ENCODE measurements around the gene RNF13.
"Not testable (repeated sequence)": the region's sequence is repeated elsewhere in the genome, so short reads cannot be mapped to it uniquely, and the experiment has no call there.

DNA sequence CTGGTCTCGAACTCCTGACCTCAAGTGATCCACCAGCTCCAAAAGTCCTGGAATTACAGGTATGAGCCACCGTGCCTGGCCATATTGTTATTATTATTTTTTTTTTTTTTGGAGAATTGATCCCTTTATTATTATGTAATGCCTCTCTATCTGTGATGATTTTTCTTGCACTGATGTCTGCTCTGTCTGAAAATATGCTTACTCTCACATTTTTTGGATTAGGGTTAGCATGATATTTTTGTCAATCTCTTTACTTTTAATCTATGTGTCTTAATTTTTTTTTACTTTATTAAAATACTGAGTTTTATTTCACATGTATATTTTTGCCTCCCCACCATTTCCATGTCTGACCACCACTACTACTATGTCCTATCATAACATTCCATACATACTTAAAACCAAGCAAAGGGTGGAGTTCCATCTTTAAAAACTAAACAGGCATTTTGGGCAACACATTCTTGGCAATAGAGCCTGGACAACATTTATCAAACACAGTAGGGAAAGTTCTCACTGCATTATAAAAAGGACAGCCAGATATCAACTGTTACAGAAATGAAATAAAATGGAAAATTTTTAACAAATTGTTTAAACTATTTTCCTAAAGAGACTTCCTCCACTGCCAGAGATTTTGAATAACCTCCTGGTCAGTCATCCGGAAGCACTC is 125.5 kb downstream of the RNF13 start:
- TF ChIP-seq EZH2 (IDR thresholded peaks at IDR 0.05; ENCODE audit: borderline replicate concordance, low read length), result not testable (repeated sequence)
- TF ChIP-seq, protein P1, sequence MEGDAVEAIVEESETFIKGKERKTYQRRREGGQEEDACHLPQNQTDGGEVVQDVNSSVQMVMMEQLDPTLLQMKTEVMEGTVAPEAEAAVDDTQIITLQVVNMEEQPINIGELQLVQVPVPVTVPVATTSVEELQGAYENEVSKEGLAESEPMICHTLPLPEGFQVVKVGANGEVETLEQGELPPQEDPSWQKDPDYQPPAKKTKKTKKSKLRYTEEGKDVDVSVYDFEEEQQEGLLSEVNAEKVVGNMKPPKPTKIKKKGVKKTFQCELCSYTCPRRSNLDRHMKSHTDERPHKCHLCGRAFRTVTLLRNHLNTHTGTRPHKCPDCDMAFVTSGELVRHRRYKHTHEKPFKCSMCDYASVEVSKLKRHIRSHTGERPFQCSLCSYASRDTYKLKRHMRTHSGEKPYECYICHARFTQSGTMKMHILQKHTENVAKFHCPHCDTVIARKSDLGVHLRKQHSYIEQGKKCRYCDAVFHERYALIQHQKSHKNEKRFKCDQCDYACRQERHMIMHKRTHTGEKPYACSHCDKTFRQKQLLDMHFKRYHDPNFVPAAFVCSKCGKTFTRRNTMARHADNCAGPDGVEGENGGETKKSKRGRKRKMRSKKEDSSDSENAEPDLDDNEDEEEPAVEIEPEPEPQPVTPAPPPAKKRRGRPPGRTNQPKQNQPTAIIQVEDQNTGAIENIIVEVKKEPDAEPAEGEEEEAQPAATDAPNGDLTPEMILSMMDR (conservative IDR thresholded peaks at IDR 0.05 in 1 of 2, IDR thresholded peaks at IDR 0.05 in 1 of 2; ENCODE audit: extremely low read depth in 1 of 2, insufficient read depth in 1 of 2, low read depth in 1 of 2, low read length in 2 of 2), result not testable (repeated sequence)

Data from mammary epithelial cell (primary cell).